ENCODE data around the gene APOB. TPM values are rescaled to one million over a fixed set of nuclear protein-coding genes. Genes with fewer than 3 reads are reported as not detected.

Gene APOB
- polyA plus RNA-seq, 1 of the 3 experiments (the other 2 are of a cell fraction) = not detected

- Histone ChIP-seq H3K4me1 (ENCODE audit: control insufficient read depth in 1 of 2, insufficient read depth in 2 of 2, low read depth in 1 of 2, low read length in 1 of 2) (peaks cover 0 to 9% of the 10 kb centered on the region in 2 experiments; a peak in 1 of 4 replicates), H3K79me2 (ENCODE audit: insufficient read depth) (no peaks in the 10 kb centered on the region), H3K4me3 (ENCODE audit: low read depth in 2 of 2, low read length in 1 of 2) (no peak overlapping the region), H3K9me3 (no peaks in the 10 kb centered on the region), H3K9ac (no peak overlapping the region), H3K27ac (ENCODE audit: low read depth in 2 of 2, low read length in 1 of 2) (no peak overlapping the region), H3F3A (replicated peaks; ENCODE audit: insufficient read depth) (no peaks in the 10 kb centered on the region), H3K36me3 (replicated peaks in 1 of 2; ENCODE audit: control insufficient read depth in 1 of 2, insufficient read depth in 2 of 2, low read length in 1 of 2) (no peaks in the 10 kb centered on the region), H3K27me3 (ENCODE audit: insufficient read depth) (no peaks in the 10 kb centered on the region), H3K9me2 (no peaks in the 10 kb centered on the region), H2AFZ (ENCODE audit: low read depth) (no peak overlapping the region), H4K20me1 (ENCODE audit: insufficient read depth) (no peaks in the 10 kb centered on the region), H3K4me2 (no peak overlapping the region)
- 55% methylated on average over 8 of the region's 8 CpGs for WGBS (ENCODE audit: low lambda C conversion rate)
- no peak for DNase-seq
- CTCF ChIA-PET = interaction anchor here (1.2 to 7.4 kb wide), 3 partner anchors 21 to 323 kb away, joined by 4 to 40 read pairs (median 12); no protein-coding TSS in a partner anchor
- no peak for TF ChIP-seq NRF1 (IDR thresholded peaks at IDR 0.05; ENCODE audit: low read depth, low read length)
- no peak for TF ChIP-seq TCF12 (IDR thresholded peaks at IDR 0.05)
- no peak for TF ChIP-seq NFIC (IDR thresholded peaks at IDR 0.05; ENCODE audit: borderline replicate concordance)
- no peak for TF ChIP-seq RXRA (IDR thresholded peaks at IDR 0.05; ENCODE audit: borderline replicate concordance, low read depth)
- TF ChIP-seq FOXM1 (IDR thresholded peaks at IDR 0.05; ENCODE audit: low read depth) = no peak
- TF ChIP-seq ZBTB33 (IDR thresholded peaks at IDR 0.05; ENCODE audit: borderline replicate concordance, low read depth) = no peak
- no peak for TF ChIP-seq POLR2AphosphoS5 (IDR thresholded peaks at IDR 0.05; ENCODE audit: low read depth, low read length)
- TF ChIP-seq RAD21 (IDR thresholded peaks at IDR 0.05; ENCODE audit: low read length) = no peak
- TF ChIP-seq CTCF (IDR thresholded peaks at IDR 0.05) = no peak
- TF ChIP-seq EZH2phosphoT487 (IDR thresholded peaks at IDR 0.05; ENCODE audit: borderline replicate concordance, low read depth) = no peak
- TF ChIP-seq MXI1 (IDR thresholded peaks at IDR 0.05; ENCODE audit: low read depth, low read length) = no peak
- POLR2A ChIA-PET = no interaction called here
Measured at GRCh38 chr2:20984408-20984807, 59.5 kb downstream of the APOB start.

- Histone ChIP-seq H3K9ac (no peak overlapping the region), H3K9me3 (no peaks in the 10 kb centered on the region), H3K79me2 (ENCODE audit: insufficient read depth) (no peaks in the 10 kb centered on the region), H3K9me2 (no peaks in the 10 kb centered on the region), H3K4me2 (no peak overlapping the region), H2AFZ (ENCODE audit: low read depth) (no peak overlapping the region), H3K4me1 (ENCODE audit: control insufficient read depth in 1 of 2, insufficient read depth in 2 of 2, low read depth in 1 of 2, low read length in 1 of 2) (peaks cover 0 to 3% of the 10 kb centered on the region in 2 experiments; a peak in 1 of 4 replicates), H3K36me3 (replicated peaks in 1 of 2; ENCODE audit: control insufficient read depth in 1 of 2, insufficient read depth in 2 of 2, low read length in 1 of 2) (no peaks in the 10 kb centered on the region), H3K27me3 (ENCODE audit: insufficient read depth) (no peaks in the 10 kb centered on the region), H3F3A (replicated peaks; ENCODE audit: insufficient read depth) (no peaks in the 10 kb centered on the region), H3K4me3 (ENCODE audit: low read depth in 2 of 2, low read length in 1 of 2) (no peak overlapping the region), H3K27ac (ENCODE audit: low read depth in 2 of 2, low read length in 1 of 2) (no peak overlapping the region), H4K20me1 (ENCODE audit: insufficient read depth) (no peaks in the 10 kb centered on the region)
- TF ChIP-seq GABPA (IDR thresholded peaks at IDR 0.05; ENCODE audit: low read depth) (no peak), ELF1 (IDR thresholded peaks at IDR 0.05) (no peak), USF1 (IDR thresholded peaks at IDR 0.05; ENCODE audit: borderline replicate concordance, low read depth) (no peak), REST (IDR thresholded peaks at IDR 0.05; ENCODE audit: low read depth, low read length) (no peak), RAD21 (IDR thresholded peaks at IDR 0.05; ENCODE audit: low read length) (no peak), RXRA (IDR thresholded peaks at IDR 0.05; ENCODE audit: borderline replicate concordance, low read depth) (no peak), SIN3A (IDR thresholded peaks at IDR 0.05; ENCODE audit: borderline replicate concordance, low read depth, low read length) (no peak), JUND (IDR thresholded peaks at IDR 0.05) (no peak), EZH2phosphoT487 (IDR thresholded peaks at IDR 0.05; ENCODE audit: borderline replicate concordance, low read depth) (no peak), POLR2AphosphoS5 (IDR thresholded peaks at IDR 0.05; ENCODE audit: low read depth, low read length) (no peak)
- DNase-seq = no peak
- ChIA-PET CTCF (interaction anchor here (0.6 to 7.4 kb wide), 3 partner anchors 21 to 322 kb away, joined by 3 to 40 read pairs (median 12); no protein-coding TSS in a partner anchor), POLR2A (no interaction called here)
- WGBS (ENCODE audit: low lambda C conversion rate) = 8% methylated on average over 3 of the region's 3 CpGs
Measured at GRCh38 chr2:20983844-20984243, 60.0 kb downstream of the APOB start.
